IMR-90 (cell line): ENCODE data around the gene TP73. TPM values are rescaled to one million over a fixed set of nuclear protein-coding genes. Genes with fewer than 3 reads are reported as not detected.

Experiments used
- ATAC-seq: fragments of 200-7000 bp; cut with Tn5 transposase; 2 replicates; pipeline ENCODE4 v1.9.1; 2020; ENCODE audit warnings: low read depth, mild to moderate bottlenecking, moderate library complexity
- BruUV-seq: library from RNA; stranded (reverse); fragments of 400-500 nt; replicated peaks from 2 replicates; lab custom pipeline; 2021; lab: Mats Ljungman, UMichigan
- CTCF ChIA-PET: fragments of 300-600 bp; formaldehyde crosslinking; extraction: SDS; loops from one replicate; lab custom pipeline; 2021; ENCODE audit warnings: antibody characterized with exemption; lab: Yijun Ruan, JAX
- POLR2A ChIA-PET: fragments of 300-600 bp; sonication (Branson Sonifier 250); formaldehyde crosslinking; loops from one replicate; lab custom pipeline; 2022; ENCODE audit warnings: antibody characterized with exemption; ENCODE audit not compliant: unreplicated experiment; lab: Charles Lee
- DNase-seq: peaks from one replicate; pipeline ENCODE4 v3.0.0; 2013
- H2AFZ ChIP-seq: replicated peaks from 2 replicates; pipeline ENCODE3; 2013; ENCODE audit warnings: low read length, mild to moderate bottlenecking; ENCODE audit not compliant: poor library complexity
- H2AK5ac ChIP-seq: 2 replicates; pipeline ENCODE4 v1.6.1; 2013; ENCODE audit warnings: low read depth, low read length, inconsistent platforms
- H2AK9ac ChIP-seq: replicated peaks from 2 replicates; pipeline ENCODE3; 2013; ENCODE audit warnings: mild to moderate bottlenecking, low read depth, low read length, moderate library complexity; ENCODE audit not compliant: poor library complexity
- H2BK120ac ChIP-seq: 2 replicates; pipeline ENCODE4 v1.6.1; 2013; ENCODE audit warnings: low read depth, low read length, inconsistent platforms
- H2BK15ac ChIP-seq: 3 replicates; pipeline ENCODE4 v1.6.1; 2013; ENCODE audit warnings: low read depth, low read length, inconsistent platforms
- H2BK20ac ChIP-seq: 2 replicates; pipeline ENCODE4 v1.6.1; 2013; ENCODE audit warnings: low read depth, mild to moderate bottlenecking, inconsistent platforms, low read length, moderate library complexity
- H2BK5ac ChIP-seq: 2 replicates; pipeline ENCODE4 v1.6.1; 2013; ENCODE audit warnings: mild to moderate bottlenecking, low read depth, low read length, inconsistent platforms; ENCODE audit not compliant: poor library complexity, severe bottlenecking
- H3K14ac ChIP-seq: replicated peaks from 2 replicates; pipeline ENCODE4 v1.6.1; 2013; ENCODE audit warnings: low read depth, low read length, inconsistent platforms
- H3K18ac ChIP-seq: 2 replicates; pipeline ENCODE4 v1.6.1; 2013; ENCODE audit warnings: low read depth, low read length, control low read depth
- H3K23ac ChIP-seq: 2 replicates; pipeline ENCODE4 v1.6.1; 2013; ENCODE audit warnings: low read depth, low read length, inconsistent platforms
- H3K27ac ChIP-seq: 2 replicates; pipeline ENCODE4 v1.5.1; 2013; ENCODE audit warnings: mild to moderate bottlenecking, control low read depth, low read length; ENCODE audit not compliant: insufficient read depth
- H3K27me3 ChIP-seq: 2 replicates; pipeline ENCODE4 v1.6.1; 2013; ENCODE audit warnings: low read length; ENCODE audit not compliant: control insufficient read depth, insufficient read depth
- H3K36me3 ChIP-seq: 2 replicates; pipeline ENCODE4 v1.6.1; 2013; ENCODE audit warnings: low read length, mixed read lengths; ENCODE audit not compliant: control insufficient read depth, insufficient read depth
- H3K4ac ChIP-seq: 2 replicates; pipeline ENCODE4 v1.6.1; 2013; ENCODE audit warnings: low read depth, low read length, inconsistent platforms
- H3K4me1 ChIP-seq: 2 replicates; pipeline ENCODE4 v1.6.1; 2013; ENCODE audit warnings: low read length, mixed read lengths; ENCODE audit not compliant: control insufficient read depth, insufficient read depth
- H3K4me2 ChIP-seq: 2 replicates; pipeline ENCODE4 v1.6.1; 2013; ENCODE audit warnings: low read depth, mild to moderate bottlenecking, control low read depth, low read length, moderate library complexity
- H3K4me3 ChIP-seq: 2 replicates; pipeline ENCODE4 v1.5.1; 2013; ENCODE audit warnings: low read depth, mild to moderate bottlenecking, control low read depth, low read length, moderate library complexity; ENCODE audit not compliant: insufficient read depth
- H3K56ac ChIP-seq: 2 replicates; pipeline ENCODE4 v1.6.1; 2013; ENCODE audit warnings: low read length, inconsistent platforms; ENCODE audit not compliant: insufficient read depth; ENCODE audit errors: extremely low read depth
- H3K79me1 ChIP-seq, 2 experiments: 2 replicates each; pipeline ENCODE4 v1.6.1; 2013; ENCODE audit warnings: low read length in 2 of 2, inconsistent platforms in 1 of 2, low read depth in 1 of 2
- H3K9ac ChIP-seq: 2 replicates; pipeline ENCODE4 v1.6.1; 2013; ENCODE audit warnings: low read depth, low read length, control low read depth
- H3K9me1 ChIP-seq: 2 replicates; pipeline ENCODE4 v1.6.1; 2013; ENCODE audit warnings: low read length, inconsistent platforms; ENCODE audit not compliant: insufficient read depth
- H3K9me3 ChIP-seq: 2 replicates; pipeline ENCODE4 v1.6.1; 2013; ENCODE audit warnings: low read length; ENCODE audit not compliant: control insufficient read depth, insufficient read depth
- H4K20me1 ChIP-seq: 2 replicates; pipeline ENCODE4 v1.6.1; 2013; ENCODE audit warnings: low read length, inconsistent platforms; ENCODE audit not compliant: insufficient read depth
- H4K5ac ChIP-seq: 2 replicates; pipeline ENCODE4 v1.6.1; 2013; ENCODE audit warnings: mild to moderate bottlenecking, low read depth, low read length, control low read depth
- H4K8ac ChIP-seq, 2 experiments: 2 replicates each; pipeline ENCODE4 v1.6.1; 2013; ENCODE audit warnings: low read depth in 2 of 2, low read length in 2 of 2, control low read depth in 1 of 2, inconsistent platforms in 1 of 2
- H4K91ac ChIP-seq: 2 replicates; pipeline ENCODE4 v1.6.1; 2013; ENCODE audit warnings: low read depth, low read length, inconsistent platforms; ENCODE audit not compliant: insufficient read depth
- BHLHE40 ChIP-seq: fragments of 150-350 bp; IDR thresholded peaks from 2 replicates; pipeline ENCODE4 v1.6.1; 2016; ENCODE audit warnings: mild to moderate bottlenecking, low read depth, low read length
- CEBPB ChIP-seq: IDR thresholded peaks from 2 replicates; pipeline ENCODE4 v1.6.1; 2012; ENCODE audit warnings: low read depth, low read length, improper control_type of control experiment
- FOS ChIP-seq: fragments of 150-350 bp; IDR thresholded peaks from 2 replicates; pipeline ENCODE4 v1.6.1; 2016; ENCODE audit warnings: low read depth, low read length
- MAFK ChIP-seq: IDR thresholded peaks from 2 replicates; pipeline ENCODE4 v1.6.1; 2012; ENCODE audit warnings: low read depth, low read length, improper control_type of control experiment
- MXI1 ChIP-seq: IDR thresholded peaks from 2 replicates; pipeline ENCODE4 v1.6.1; 2012; ENCODE audit warnings: low read depth, mild to moderate bottlenecking, low read length, moderate library complexity, borderline replicate concordance
- POLR2A ChIP-seq: IDR thresholded peaks from 2 replicates; pipeline ENCODE4 v1.6.1; 2012; ENCODE audit warnings: mild to moderate bottlenecking, low read depth, low read length
- RAD21 ChIP-seq: IDR thresholded peaks from 2 replicates; pipeline ENCODE4 v1.6.1; 2012; ENCODE audit warnings: low read length, improper control_type of control experiment
- SMC3 ChIP-seq: fragments of 150-350 bp; IDR thresholded peaks from 2 replicates; pipeline ENCODE4 v1.6.1; 2016; ENCODE audit warnings: low read depth, mild to moderate bottlenecking, antibody characterized with exemption, low read length, moderate library complexity
- WGBS, 2 experiments: methylation state at CpG; one replicate each; pipeline versions ENCODE4 v1.1.5 to v1.1.7; 2013; ENCODE audit warnings: missing lambda C conversion rate in 2 of 2; ENCODE audit not compliant: insufficient read length in 1 of 2; ENCODE audit errors: extremely low coverage in 2 of 2; 5-methylcytosine and 5-hydroxymethylcytosine counted together
- dilution Hi-C: fragments of 300-500 bp; cut with HindIII; formaldehyde crosslinking; loops from one replicate; pipeline ENCODE4 v1.14.3; 2018; ENCODE audit warnings: low sequenced_read_pairs; ENCODE audit not compliant: unreplicated experiment
- in situ Hi-C: fragments of 300-500 bp; cut with MboI; formaldehyde crosslinking; loops from 3 replicates; pipeline ENCODE4 v1.14.3; 2019; ENCODE audit warnings: low sequenced_read_pairs, inconsistent platforms, mixed read lengths
- intact Hi-C: fragments of 100-400 bp; cut with micrococcal nuclease; formaldehyde crosslinking; loops from 2 replicates; pipeline ENCODE4 v1.10.0; 2022
- polyA plus RNA-seq, 3 experiments: library from polyadenylated mRNA; depleted of rRNA; stranded (reverse); fragments of >200 nt; gene quantifications; 2 replicates each; pipeline ENCODE4 v1.2.3, GENCODE V29; 2012; ENCODE audit warnings: low replicate concordance in 1 of 3
- total RNA-seq: library from RNA; depleted of rRNA; stranded (reverse); fragments of >200 nt; gene quantifications from 2 replicates; pipeline ENCODE4 v1.2.3, GENCODE V29; 2012
- TF ChIP-seq, protein P1 (sequence below): fragments of 150-350 bp; IDR thresholded peaks from 2 replicates; pipeline ENCODE4 v1.6.1; 2016; ENCODE audit warnings: low read depth, mild to moderate bottlenecking, low read length, moderate library complexity, borderline replicate concordance
- TF ChIP-seq, protein P2 (sequence below): conservative IDR thresholded peaks from 2 replicates; pipeline ENCODE4 v1.5.1; 2012; ENCODE audit warnings: mild to moderate bottlenecking, low read depth, low read length, improper control_type of control experiment
- TF ChIP-seq, protein P3 (sequence below): fragments of 150-350 bp; IDR thresholded peaks from 2 replicates; pipeline ENCODE4 v1.6.1; 2017; ENCODE audit warnings: mild to moderate bottlenecking, antibody characterized with exemption, low read length, low read depth

The TP73 gene
- total and polyA plus RNA-seq, 2 of the 4 experiments (the other 2 are of a cell fraction) = not detected

DNA sequence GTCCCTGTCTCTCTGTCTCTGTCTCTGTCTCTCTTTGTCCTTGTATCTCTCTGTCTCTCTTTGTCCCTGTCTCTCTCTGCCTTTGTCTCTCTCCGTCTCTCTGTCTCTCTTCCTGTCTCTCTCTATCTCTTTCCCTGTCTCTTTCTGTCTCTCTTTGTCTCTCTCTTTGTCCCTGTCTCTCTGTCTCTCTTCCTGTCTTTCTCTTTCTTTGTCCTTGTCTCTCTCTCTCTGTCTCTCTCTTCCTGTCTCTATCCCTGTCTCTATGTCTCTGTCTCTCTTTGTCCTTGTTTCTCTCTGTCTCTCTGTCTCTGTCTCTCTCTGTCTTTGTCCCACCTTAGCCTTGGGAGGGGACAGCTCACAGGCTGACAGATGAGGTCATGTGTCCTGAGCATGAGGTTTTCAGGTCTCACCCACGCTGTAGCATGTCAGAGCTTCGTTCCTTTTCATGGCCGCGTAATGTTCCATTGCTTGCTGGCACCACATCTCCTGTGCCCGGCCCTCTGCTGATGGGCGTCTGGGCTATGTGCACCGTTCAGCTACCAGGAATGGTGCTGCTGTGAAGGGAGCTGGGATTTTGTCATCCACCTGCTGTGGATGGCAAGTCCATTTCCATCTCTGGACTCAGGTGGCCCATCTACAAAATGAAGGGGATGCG, 27.6 kb downstream of the TP73 start:
- no TSS peak for BruUV-seq
- Histone ChIP-seq H3K4me1 (no peaks in the 10 kb centered on the region), H2AFZ (no peak overlapping the region), H3K27me3 (peaks cover 7% of the 10 kb centered on the region; the same call in 1 of the 2 replicates), H3K79me1 (no peaks in the 10 kb centered on the region), H3K9me1 (no peaks in the 10 kb centered on the region), H3K9me3 (no peaks in the 10 kb centered on the region), H3K23ac (no peak overlapping the region), H3K4ac (no peak overlapping the region), H2BK15ac (no peak overlapping the region), H3K56ac (no peak overlapping the region), H3K4me2 (no peak overlapping the region), H4K5ac (no peak overlapping the region), H2BK120ac (no peak overlapping the region), H2AK5ac (no peak overlapping the region), H3K36me3 (no peaks in the 10 kb centered on the region), H2AK9ac (no peak overlapping the region), H3K9ac (no peak overlapping the region), H3K27ac (no peak overlapping the region), H2BK20ac (no peak overlapping the region), H4K20me1 (no peaks in the 10 kb centered on the region), H3K14ac (no peak overlapping the region), H4K8ac (no peak overlapping the region), H3K18ac (no peak overlapping the region), H3K4me3 (no peak overlapping the region), H4K91ac (no peak overlapping the region), H2BK5ac (no peak overlapping the region)
- DNase-seq (no peak), ATAC-seq (no peak)
- dilution Hi-C loops = no loop called here
- intact Hi-C loops = no loop called here
- TF ChIP-seq, protein P1, sequence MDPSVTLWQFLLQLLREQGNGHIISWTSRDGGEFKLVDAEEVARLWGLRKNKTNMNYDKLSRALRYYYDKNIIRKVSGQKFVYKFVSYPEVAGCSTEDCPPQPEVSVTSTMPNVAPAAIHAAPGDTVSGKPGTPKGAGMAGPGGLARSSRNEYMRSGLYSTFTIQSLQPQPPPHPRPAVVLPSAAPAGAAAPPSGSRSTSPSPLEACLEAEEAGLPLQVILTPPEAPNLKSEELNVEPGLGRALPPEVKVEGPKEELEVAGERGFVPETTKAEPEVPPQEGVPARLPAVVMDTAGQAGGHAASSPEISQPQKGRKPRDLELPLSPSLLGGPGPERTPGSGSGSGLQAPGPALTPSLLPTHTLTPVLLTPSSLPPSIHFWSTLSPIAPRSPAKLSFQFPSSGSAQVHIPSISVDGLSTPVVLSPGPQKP = no peak
- TF ChIP-seq POLR2A (no peak), CEBPB (no peak), MXI1 (no peak), SMC3 (no peak), BHLHE40 (no peak), FOS (no peak), MAFK (no peak), RAD21 (no peak)
- TF ChIP-seq, protein P2, sequence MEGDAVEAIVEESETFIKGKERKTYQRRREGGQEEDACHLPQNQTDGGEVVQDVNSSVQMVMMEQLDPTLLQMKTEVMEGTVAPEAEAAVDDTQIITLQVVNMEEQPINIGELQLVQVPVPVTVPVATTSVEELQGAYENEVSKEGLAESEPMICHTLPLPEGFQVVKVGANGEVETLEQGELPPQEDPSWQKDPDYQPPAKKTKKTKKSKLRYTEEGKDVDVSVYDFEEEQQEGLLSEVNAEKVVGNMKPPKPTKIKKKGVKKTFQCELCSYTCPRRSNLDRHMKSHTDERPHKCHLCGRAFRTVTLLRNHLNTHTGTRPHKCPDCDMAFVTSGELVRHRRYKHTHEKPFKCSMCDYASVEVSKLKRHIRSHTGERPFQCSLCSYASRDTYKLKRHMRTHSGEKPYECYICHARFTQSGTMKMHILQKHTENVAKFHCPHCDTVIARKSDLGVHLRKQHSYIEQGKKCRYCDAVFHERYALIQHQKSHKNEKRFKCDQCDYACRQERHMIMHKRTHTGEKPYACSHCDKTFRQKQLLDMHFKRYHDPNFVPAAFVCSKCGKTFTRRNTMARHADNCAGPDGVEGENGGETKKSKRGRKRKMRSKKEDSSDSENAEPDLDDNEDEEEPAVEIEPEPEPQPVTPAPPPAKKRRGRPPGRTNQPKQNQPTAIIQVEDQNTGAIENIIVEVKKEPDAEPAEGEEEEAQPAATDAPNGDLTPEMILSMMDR = no peak
- TF ChIP-seq, protein P3, sequence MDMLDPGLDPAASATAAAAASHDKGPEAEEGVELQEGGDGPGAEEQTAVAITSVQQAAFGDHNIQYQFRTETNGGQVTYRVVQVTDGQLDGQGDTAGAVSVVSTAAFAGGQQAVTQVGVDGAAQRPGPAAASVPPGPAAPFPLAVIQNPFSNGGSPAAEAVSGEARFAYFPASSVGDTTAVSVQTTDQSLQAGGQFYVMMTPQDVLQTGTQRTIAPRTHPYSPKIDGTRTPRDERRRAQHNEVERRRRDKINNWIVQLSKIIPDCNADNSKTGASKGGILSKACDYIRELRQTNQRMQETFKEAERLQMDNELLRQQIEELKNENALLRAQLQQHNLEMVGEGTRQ = no peak
- in situ Hi-C loops = no loop called here
- 66% methylated on average over 3 of the region's 9 CpGs; no CpG with 5 or more reads in 1 of the 2 experiments for WGBS, 2 experiments
- CTCF ChIA-PET = no interaction called here
- POLR2A ChIA-PET = no interaction called here
